Transverse colon (tissue), 4 donors: Measurements from ENCODE around the gene TFAP2E. TPM values are rescaled to one million over a fixed set of nuclear protein-coding genes. Genes with fewer than 3 reads are reported as not detected.
"Not testable (repeated sequence)": the region's sequence is repeated elsewhere in the genome, so short reads cannot be mapped to it uniquely, and the experiment has no call there.

Experiments used
- DNase-seq: peaks from one replicate; pipeline ENCODE4 v3.0.0-alpha.2; 2019
- H3K27ac ChIP-seq, 4 donors: fragments of 200-600 bp; sonication (generic); 2 replicates each; pipeline ENCODE4 v1.5.1; 2016 to 2018; ENCODE audit warnings: inconsistent platforms in 4 of 4
- H3K27me3 ChIP-seq: fragments of 200-600 bp; sonication (generic); 2 replicates; pipeline ENCODE4 v1.5.1; 2017; ENCODE audit warnings: inconsistent platforms
- H3K36me3 ChIP-seq, 4 donors: fragments of 200-600 bp; sonication (generic); 2 replicates each; pipeline ENCODE4 v1.5.1; 2017 to 2019; ENCODE audit warnings: inconsistent platforms in 4 of 4
- H3K4me1 ChIP-seq, 4 donors: fragments of 200-600 bp; sonication (generic); 2 replicates each; pipeline ENCODE4 v1.5.1; 2017 to 2020; ENCODE audit warnings: inconsistent platforms in 4 of 4
- H3K4me3 ChIP-seq, 4 donors: fragments of 200-600 bp; sonication (generic); 1 replicate in 1 of 4; 2 replicates in 3 of 4; pipeline versions ENCODE4 v1.5.1 to v1.6.1; 2017 to 2019; ENCODE audit warnings: inconsistent platforms in 4 of 4
- H3K9me3 ChIP-seq, 2 donors: fragments of 200-600 bp; sonication (generic); 2 replicates each; pipeline ENCODE4 v1.5.1; 2017 to 2019; ENCODE audit warnings: inconsistent platforms in 2 of 2
- CTCF ChIP-seq, 5 experiments: fragments of 200-600 bp in 3 of 5; fragments of 450-650 bp in 2 of 5; sonication (generic) in 3 of 5; IDR thresholded peaks; 1 replicate in 2 of 5; 2 replicates in 3 of 5; pipeline ENCODE4 v1.5.1; 2016 to 2017; ENCODE audit warnings: antibody characterized with exemption in 5 of 5, inconsistent platforms in 3 of 5, mild to moderate bottlenecking in 2 of 5, moderate library complexity in 1 of 5
- EP300 ChIP-seq: sonication (generic); formaldehyde crosslinking; IDR thresholded peaks from one replicate; pipeline ENCODE4 v1.6.1; 2017; ENCODE audit warnings: antibody characterized with exemption, low read depth
- POLR2A ChIP-seq: fragments of 450-650 bp; IDR thresholded peaks from one replicate; pipeline ENCODE4 v1.6.1; 2016; ENCODE audit warnings: antibody characterized with exemption, mild to moderate bottlenecking, moderate library complexity
- POLR2AphosphoS5 ChIP-seq, 3 donors: sonication (generic); formaldehyde crosslinking; IDR thresholded peaks; one replicate each; pipeline ENCODE4 v1.6.1; 2016; ENCODE audit warnings: antibody characterized with exemption in 3 of 3
- WGBS, 2 donors: methylation state at CpG; one replicate each; pipeline ENCODE4 v1.1.5; 2018; ENCODE audit warnings: low coverage in 1 of 2; 5-methylcytosine and 5-hydroxymethylcytosine counted together
- in situ Hi-C, 4 donors: fragments of 200-750 bp; cut with MboI; loops; one replicate each; pipeline versions ENCODE4 v1.15.0 to v1.15.1; 2017; ENCODE audit warnings: low sequenced_read_pairs in 3 of 4, low pct_ligation_motif_present in 1 of 4, low pct_unique_long_range_greater_than_20kb in 1 of 4
- intact Hi-C: fragments of 100-400 bp; cut with DNase I; formaldehyde crosslinking; loops from one replicate; pipeline ENCODE4 v1.15.1; 2023; ENCODE audit warnings: low total_unique reads
- total RNA-seq, 4 donors: library from RNA; depleted of rRNA; stranded (reverse); fragments of >200 nt; gene quantifications; one replicate each; pipeline ENCODE4 v1.1.0, GENCODE V29; 2016

Gene TFAP2E
- total RNA-seq, 4 donors from 2014 or later = 0.27 to 1.4 TPM; not detected in 2

- Histone ChIP-seq H3K36me3 (no peaks in the 10 kb centered on the region), H3K9me3 (no peaks in the 10 kb centered on the region), H3K27me3 (peaks cover 69% of the 10 kb centered on the region), H3K4me1 (peaks cover 0 to 37% (median 24%) of the 10 kb centered on the region in 4 donors), H3K4me3 (no peak overlapping the region), H3K27ac (no peak overlapping the region)
- intact Hi-C loops (no loop called here), in situ Hi-C loops (loop anchor here in 3 of 4 donors (5.0 to 25.0 kb wide), 3 partner anchors 113 to 388 kb away; partner anchors contain the start of genes SFPQ (in 2 of the 3) and C1orf216 (in 1 of the 3))
- WGBS, 2 donors = 71 to 100% methylated on average over 1 to 28 of the region's 30 CpGs
- no peak for TF ChIP-seq CTCF (IDR thresholded peaks at IDR 0.05)
- TF ChIP-seq POLR2A = no peak
- no peak for TF ChIP-seq POLR2AphosphoS5 (IDR thresholded peaks at IDR 0.05)
- TF ChIP-seq EP300 = no peak
- no peak for DNase-seq
Observed at GRCh38 chr1:35574655-35575415, 1.7 kb downstream of the TFAP2E start.

- Histone ChIP-seq H3K27me3 (peaks cover 69% of the 10 kb centered on the region), H3K9me3 (no peaks in the 10 kb centered on the region), H3K27ac (no peak overlapping the region), H3K4me3 (no peak overlapping the region), H3K36me3 (no peaks in the 10 kb centered on the region), H3K4me1 (peaks cover 0 to 37% (median 24%) of the 10 kb centered on the region in 4 donors)
- DNase-seq = no peak
- no peak for TF ChIP-seq POLR2A
- no peak for TF ChIP-seq POLR2AphosphoS5 (IDR thresholded peaks at IDR 0.05)
- no peak for TF ChIP-seq EP300
- TF ChIP-seq CTCF (IDR thresholded peaks at IDR 0.05) = no peak
- 77 to 93% methylated on average over 3 to 5 of the region's 5 CpGs for WGBS, 2 donors
- intact Hi-C loops = no loop called here
- in situ Hi-C loops = no loop called here
Observed at GRCh38 chr1:35575416-35575958, 2.4 kb downstream of the TFAP2E start.

GRCh38 chr1:35576061-35576765, 3.1 kb downstream of the TFAP2E start:
- H3K27ac ChIP-seq = no peak overlapping the region
- peak overlapping the region in 1 of 4 donors; percentile 59 for H3K4me3 ChIP-seq
- no peak for DNase-seq
- TF ChIP-seq EP300 = no peak
- TF ChIP-seq POLR2AphosphoS5 (IDR thresholded peaks at IDR 0.05) = no peak
- no peak for TF ChIP-seq POLR2A
- TF ChIP-seq CTCF (IDR thresholded peaks at IDR 0.05) = no peak
- peaks cover 0 to 37% (median 24%) of the 10 kb centered on the region in 4 donors for H3K4me1 ChIP-seq
- no peaks in the 10 kb centered on the region for H3K9me3 ChIP-seq
- 75% methylated on average over 10 of the region's 10 CpGs; no CpG with 5 or more reads in 1 of the 2 donors for WGBS, 2 donors
- intact Hi-C loops (no loop called here), in situ Hi-C loops (no loop called here)
- H3K27me3 ChIP-seq = peaks cover 63% of the 10 kb centered on the region
- H3K36me3 ChIP-seq = no peaks in the 10 kb centered on the region

- in situ Hi-C loops, intact Hi-C loops, H3K27ac ChIP-seq, H3K9me3 ChIP-seq, H3K36me3 ChIP-seq, DNase-seq: not testable (repeated sequence)
- H3K27me3 ChIP-seq = peaks cover 58% of the 10 kb centered on the region
- peak overlapping the region in 2 of 4 donors; percentile 37 to 59 for H3K4me3 ChIP-seq
- H3K4me1 ChIP-seq = peaks cover 0 to 37% (median 24%) of the 10 kb centered on the region in 4 donors
- WGBS, 2 donors = 72% methylated on average over 11 of the region's 37 CpGs; no CpG with 5 or more reads in 1 of the 2 donors
Observed at GRCh38 chr1:35576766-35577070, 3.6 kb downstream of the TFAP2E start.
